Esophagus muscularis mucosa (tissue), 4 donors: ENCODE data around the gene EMC10.

Source experiments
- EP300 ChIP-seq: sonication (generic); formaldehyde crosslinking; IDR thresholded peaks from one replicate; pipeline ENCODE4 v1.6.1; 2017; ENCODE audit warnings: antibody characterized with exemption
- POLR2A ChIP-seq: fragments of 450-650 bp; IDR thresholded peaks from one replicate; pipeline ENCODE4 v1.6.1; 2017; ENCODE audit warnings: antibody characterized with exemption, moderate library complexity, mild to moderate bottlenecking, low read depth
- POLR2AphosphoS5 ChIP-seq, 2 donors: sonication (generic); formaldehyde crosslinking; IDR thresholded peaks; one replicate each; pipeline ENCODE4 v1.6.1; 2017; ENCODE audit warnings: antibody characterized with exemption in 2 of 2
- TF ChIP-seq, protein P1 (sequence below), 3 experiments: fragments of 200-600 bp in 2 of 3; fragments of 450-650 bp in 1 of 3; sonication (generic) in 2 of 3; IDR thresholded peaks; one replicate each; pipeline ENCODE4 v1.5.1; 2017 to 2019; ENCODE audit warnings: antibody characterized with exemption in 3 of 3, mild to moderate bottlenecking in 2 of 3, moderate library complexity in 1 of 3

GRCh38 chr19:50522881-50523280, 46.6 kb downstream of the EMC10 start:
- TF ChIP-seq, protein P1, sequence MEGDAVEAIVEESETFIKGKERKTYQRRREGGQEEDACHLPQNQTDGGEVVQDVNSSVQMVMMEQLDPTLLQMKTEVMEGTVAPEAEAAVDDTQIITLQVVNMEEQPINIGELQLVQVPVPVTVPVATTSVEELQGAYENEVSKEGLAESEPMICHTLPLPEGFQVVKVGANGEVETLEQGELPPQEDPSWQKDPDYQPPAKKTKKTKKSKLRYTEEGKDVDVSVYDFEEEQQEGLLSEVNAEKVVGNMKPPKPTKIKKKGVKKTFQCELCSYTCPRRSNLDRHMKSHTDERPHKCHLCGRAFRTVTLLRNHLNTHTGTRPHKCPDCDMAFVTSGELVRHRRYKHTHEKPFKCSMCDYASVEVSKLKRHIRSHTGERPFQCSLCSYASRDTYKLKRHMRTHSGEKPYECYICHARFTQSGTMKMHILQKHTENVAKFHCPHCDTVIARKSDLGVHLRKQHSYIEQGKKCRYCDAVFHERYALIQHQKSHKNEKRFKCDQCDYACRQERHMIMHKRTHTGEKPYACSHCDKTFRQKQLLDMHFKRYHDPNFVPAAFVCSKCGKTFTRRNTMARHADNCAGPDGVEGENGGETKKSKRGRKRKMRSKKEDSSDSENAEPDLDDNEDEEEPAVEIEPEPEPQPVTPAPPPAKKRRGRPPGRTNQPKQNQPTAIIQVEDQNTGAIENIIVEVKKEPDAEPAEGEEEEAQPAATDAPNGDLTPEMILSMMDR (IDR thresholded peaks at IDR 0.05) = no peak
- TF ChIP-seq EP300 (no peak), POLR2A (no peak), POLR2AphosphoS5 (IDR thresholded peaks at IDR 0.05) (no peak)
